Pancreas (tissue), 10 donors: ENCODE measurements around the gene PRR15. TPM values are rescaled to one million over a fixed set of nuclear protein-coding genes. Genes with fewer than 3 reads are reported as not detected.

ENCODE experiments used
- ATAC-seq, 4 donors: fragments of 200-7000 bp; cut with Tn5 transposase; one replicate each; pipeline versions ENCODE4 v1.8.0 to v1.9.1; 2020; ENCODE audit warnings: mild to moderate bottlenecking in 4 of 4, moderate library complexity in 4 of 4
- DNase-seq, 6 donors: peaks; one replicate each; pipeline ENCODE4 v3.0.0-alpha.2; 2020
- FAIRE-seq: peaks from 2 replicates; lab custom pipeline; 2012; peaks lifted over from hg19 to GRCh38; lab: Jason Lieb, UNC
- H3K27ac ChIP-seq, 4 donors: fragments of 200-600 bp; sonication (generic); 1 replicate in 3 of 4; 2 replicates in 1 of 4; pipeline versions ENCODE4 v1.5.0 to v1.8.0; 2020
- H3K27me3 ChIP-seq, 4 donors: fragments of 200-600 bp; one replicate each; pipeline ENCODE4 v1.8.0; 2021
- H3K36me3 ChIP-seq, 3 donors: fragments of 200-600 bp; sonication (generic) in 1 of 3; one replicate each; pipeline versions ENCODE4 v1.5.0 to v1.8.0; 2020 to 2021
- H3K4me1 ChIP-seq, 3 donors: fragments of 200-600 bp; one replicate each; pipeline ENCODE4 v1.8.0; 2021
- H3K4me3 ChIP-seq, 4 donors: fragments of 200-600 bp; sonication (generic) in 2 of 4; one replicate each; pipeline versions ENCODE4 v1.5.0 to v1.8.0; 2020 to 2021
- H3K9me3 ChIP-seq, 4 donors: fragments of 200-600 bp; one replicate each; pipeline ENCODE4 v1.8.0; 2021
- CTCF ChIP-seq, 4 donors: fragments of 200-600 bp; sonication (generic) in 3 of 4; IDR thresholded peaks; one replicate each; pipeline versions ENCODE4 v1.5.0 to v1.8.0; 2021; ENCODE audit warnings: antibody characterized with exemption in 4 of 4
- WGBS, 2 donors: extraction: QIAGEN DNeasy Blood & Tissue Kit; methylation state at CpG; one replicate each; pipeline ENCODE4 v1.1.7; 2013; 5-methylcytosine and 5-hydroxymethylcytosine counted together
- intact Hi-C, 3 donors: fragments of 100-400 bp; cut with DNase I; formaldehyde crosslinking; loops; one replicate each; pipeline versions ENCODE4 v1.11.1 to v1.14.2; 2022
- polyA plus RNA-seq, 2 donors: library from polyadenylated mRNA; stranded (reverse); fragments of 200-250 nt; gene quantifications; one replicate each; pipeline ENCODE4 v1.2.3, GENCODE V29; 2013
- total RNA-seq, 6 donors: library from RNA; stranded (reverse); fragmentation: NEBNext Ultra II Directional in 4 of 6; extraction: Animal tissue kit (Norgen Biotek cat#: 25700) in 4 of 6; gene quantifications; one replicate each; pipeline versions ENCODE4 v1.2.1 to v1.2.4, GENCODE V29; 2021 to 2023
- donor health status: healthy with polysubstance abuse.
- donor health status: DM: no; HTN: no; CAD: no; lungs with moderate emphysema.
- donor health status: DM: no; HTN: no; CAD: no.
- donor health status: control.
- donor health status: control.
- donor health status: Bipolar disorder and iron deficiency.
- donor health status: DM: yes; HTN: yes; CAD: no.
- donor health status: DM: no; HTN: no; CAD: no.
- donor health status: DM: no; HTN: no; CAD: no.
- donor health status: DM: yes; HTN: yes; CAD: no.

PRR15 gene
- total and polyA plus RNA-seq, 8 donors: 1.1 to 4.6 (median 1.7) TPM

- intact Hi-C loops: no loop called here
- DNase-seq (no peak), FAIRE-seq (no peak), ATAC-seq (no peak)
- WGBS, 2 donors: 79 to 81% methylated on average over 2 of the region's 2 CpGs
- Histone ChIP-seq H3K4me1 (no peaks in the 10 kb centered on the region), H3K36me3 (no peaks in the 10 kb centered on the region), H3K4me3 (no peak overlapping the region), H3K9me3 (no peaks in the 10 kb centered on the region), H3K27ac (no peak overlapping the region), H3K27me3 (no peaks in the 10 kb centered on the region)
- no peak for TF ChIP-seq CTCF (IDR thresholded peaks at IDR 0.05)
These were observed 35.4 kb downstream of the PRR15 start for GRCh38 chr7:29599026-29599425.

GRCh38 chr7:29600661-29601060 lies 37.0 kb downstream of the PRR15 start:
- no peak for FAIRE-seq
- no peak overlapping the region for H3K27ac ChIP-seq
- WGBS, 2 donors: 91 to 94% methylated on average over 4 of the region's 4 CpGs
- H3K4me3 ChIP-seq: no peak overlapping the region
- H3K9me3 ChIP-seq: no peaks in the 10 kb centered on the region
- H3K4me1 ChIP-seq: no peaks in the 10 kb centered on the region
- no peaks in the 10 kb centered on the region for H3K27me3 ChIP-seq
- H3K36me3 ChIP-seq: no peaks in the 10 kb centered on the region
- no peak for TF ChIP-seq CTCF (IDR thresholded peaks at IDR 0.05)
- no peak for ATAC-seq
- intact Hi-C loops: no loop called here
- DNase-seq: no peak

GRCh38 chr7:29604052-29604451 lies 40.4 kb downstream of the PRR15 start:
- intact Hi-C loops: no loop called here

GRCh38 chr7:29604702-29605101 lies 41.1 kb downstream of the PRR15 start:
- H3K27ac ChIP-seq: no peak overlapping the region
- no peaks in the 10 kb centered on the region for H3K36me3 ChIP-seq
- TF ChIP-seq CTCF (IDR thresholded peaks at IDR 0.05): no peak
- FAIRE-seq: peak; percentile 56
- no peak for DNase-seq
- no peak for ATAC-seq
- no peaks in the 10 kb centered on the region for H3K27me3 ChIP-seq
- intact Hi-C loops: no loop called here
- no peak overlapping the region for H3K4me3 ChIP-seq
- H3K9me3 ChIP-seq: no peaks in the 10 kb centered on the region
- H3K4me1 ChIP-seq: peaks cover 0 to 4% (median 0%) of the 10 kb centered on the region in 3 donors

More at GRCh38 chr7:29604052-29604451, 40.4 kb downstream of the PRR15 start:
- H3K9me3 ChIP-seq: no peaks in the 10 kb centered on the region
- H3K4me3 ChIP-seq: no peak overlapping the region
- H3K27me3 ChIP-seq: no peaks in the 10 kb centered on the region
- no peaks in the 10 kb centered on the region for H3K4me1 ChIP-seq
- WGBS, 2 donors: 95 to 96% methylated on average over 3 of the region's 3 CpGs
- no peaks in the 10 kb centered on the region for H3K36me3 ChIP-seq
- TF ChIP-seq CTCF (IDR thresholded peaks at IDR 0.05): no peak
- H3K27ac ChIP-seq: no peak overlapping the region
- FAIRE-seq (no peak), DNase-seq (no peak), ATAC-seq (no peak)

- WGBS, 2 donors: 92 to 99% methylated on average over 3 of the region's 3 CpGs
- H3K4me3 ChIP-seq: no peak overlapping the region
- no peak overlapping the region for H3K27ac ChIP-seq
- FAIRE-seq (no peak), ATAC-seq (no peak), DNase-seq (no peak)
- TF ChIP-seq CTCF (IDR thresholded peaks at IDR 0.05): no peak
- no peaks in the 10 kb centered on the region for H3K9me3 ChIP-seq
- intact Hi-C loops: no loop called here
- H3K4me1 ChIP-seq: peaks cover 0 to 4% (median 0%) of the 10 kb centered on the region in 3 donors
- no peaks in the 10 kb centered on the region for H3K27me3 ChIP-seq
- H3K36me3 ChIP-seq: no peaks in the 10 kb centered on the region
These were observed 42.0 kb downstream of the PRR15 start for GRCh38 chr7:29605671-29606070.
